Prostate gland (tissue), 2 donors: Measurements from ENCODE around the gene GNA12. TPM values are rescaled to one million over a fixed set of nuclear protein-coding genes. Genes with fewer than 3 reads are reported as not detected.

ENCODE experiments used
- DNase-seq: peaks from one replicate; pipeline ENCODE4 v3.0.0-alpha.2; 2019; ENCODE audit warnings: low spot score
- H3K27ac ChIP-seq, 2 donors: fragments of 200-600 bp; sonication (generic); 2 replicates each; pipeline ENCODE4 v1.5.1; 2017 to 2019
- H3K27me3 ChIP-seq: fragments of 200-600 bp; sonication (generic); replicated peaks from 2 replicates; pipeline ENCODE4 v1.5.1; 2019; ENCODE audit not compliant: insufficient read depth
- H3K36me3 ChIP-seq, 2 donors: fragments of 200-600 bp; sonication (generic); 1 replicate in 1 of 2; 2 replicates in 1 of 2; pipeline versions ENCODE4 v1.5.1 to v1.8.1; 2017 to 2019
- H3K4me1 ChIP-seq: fragments of 200-600 bp; sonication (generic); replicated peaks from 2 replicates; pipeline ENCODE4 v1.5.1; 2019
- H3K4me3 ChIP-seq, 2 donors: fragments of 200-600 bp; sonication (generic); 2 replicates each; pipeline ENCODE4 v1.5.1; 2017 to 2019
- H3K9me3 ChIP-seq: fragments of 200-600 bp; sonication (generic); 2 replicates; pipeline ENCODE4 v1.5.1; 2017
- CTCF ChIP-seq, 4 experiments: fragments of 200-600 bp in 2 of 4; fragments of 450-650 bp in 2 of 4; sonication (generic) in 2 of 4; IDR thresholded peaks; 1 replicate in 3 of 4; 2 replicates in 1 of 4; pipeline ENCODE4 v1.5.1; 2016 to 2019; ENCODE audit warnings: antibody characterized with exemption in 4 of 4, mild to moderate bottlenecking in 2 of 4, moderate library complexity in 2 of 4
- POLR2A ChIP-seq: fragments of 450-650 bp; IDR thresholded peaks from one replicate; pipeline ENCODE4 v1.6.1; 2016; ENCODE audit warnings: antibody characterized with exemption, mild to moderate bottlenecking
- POLR2AphosphoS5 ChIP-seq: sonication (generic); formaldehyde crosslinking; IDR thresholded peaks from one replicate; pipeline ENCODE4 v1.6.1; 2017; ENCODE audit warnings: antibody characterized with exemption
- WGBS: methylation state at CpG from one replicate; pipeline ENCODE4 v1.1.5; 2018; 5-methylcytosine and 5-hydroxymethylcytosine counted together
- intact Hi-C: fragments of 100-400 bp; cut with DNase I; formaldehyde crosslinking; loops from one replicate; pipeline ENCODE4 v1.14.2; 2022
- total RNA-seq, 2 donors: library from RNA; depleted of rRNA; stranded (reverse); fragments of >200 nt; gene quantifications; one replicate each; pipeline ENCODE4 v1.1.0, GENCODE V29; 2016

Gene GNA12
- total RNA-seq, 2 donors from 2014 or later = 22.6 to 102 TPM

GRCh38 chr7:2758673-2759616 lies 85.2 kb downstream of the GNA12 start:
- Histone ChIP-seq H3K4me3 (no peak overlapping the region), H3K27me3 (no peaks in the 10 kb centered on the region), H3K9me3 (no peaks in the 10 kb centered on the region), H3K27ac (peak overlapping the region; percentile 57 to 67), H3K4me1 (peaks cover 5% of the 10 kb centered on the region), H3K36me3 (no peaks in the 10 kb centered on the region)
- TF ChIP-seq POLR2A = no peak
- TF ChIP-seq POLR2AphosphoS5 = no peak
- TF ChIP-seq CTCF (IDR thresholded peaks at IDR 0.05) = no peak
- 90% methylated on average over 18 of the region's 18 CpGs for WGBS
- DNase-seq = no peak
- intact Hi-C loops = no loop called here

- WGBS = 22% methylated on average over 12 of the region's 12 CpGs
- DNase-seq = peak; percentile 43
Observed at GRCh38 chr7:2757904-2758672, 86.0 kb downstream of the GNA12 start.

GRCh38 chr7:2757361-2757903 lies 86.7 kb downstream of the GNA12 start:
- H3K9me3 ChIP-seq = no peaks in the 10 kb centered on the region
- TF ChIP-seq POLR2AphosphoS5 = peak; percentile 57
- no peak for TF ChIP-seq CTCF (IDR thresholded peaks at IDR 0.05)
- DNase-seq = peak; percentile 72
- no peaks in the 10 kb centered on the region for H3K36me3 ChIP-seq
- peaks cover 5% of the 10 kb centered on the region for H3K4me1 ChIP-seq
- 11% methylated on average over 11 of the region's 11 CpGs for WGBS
- peak overlapping the region; percentile 49 to 67 for H3K27ac ChIP-seq
- H3K27me3 ChIP-seq = no peaks in the 10 kb centered on the region
- intact Hi-C loops = no loop called here
- H3K4me3 ChIP-seq = no peak overlapping the region

More at GRCh38 chr7:2757904-2758672, 86.0 kb downstream of the GNA12 start:
- Histone ChIP-seq H3K4me3 (no peak overlapping the region), H3K9me3 (no peaks in the 10 kb centered on the region), H3K27ac (peak overlapping the region; percentile 57 to 67), H3K27me3 (no peaks in the 10 kb centered on the region), H3K36me3 (no peaks in the 10 kb centered on the region), H3K4me1 (peaks cover 5% of the 10 kb centered on the region)
- TF ChIP-seq CTCF (IDR thresholded peaks at IDR 0.05) (no peak), POLR2A (no peak), POLR2AphosphoS5 (peak; percentile 82)
- intact Hi-C loops = no loop called here

DNA sequence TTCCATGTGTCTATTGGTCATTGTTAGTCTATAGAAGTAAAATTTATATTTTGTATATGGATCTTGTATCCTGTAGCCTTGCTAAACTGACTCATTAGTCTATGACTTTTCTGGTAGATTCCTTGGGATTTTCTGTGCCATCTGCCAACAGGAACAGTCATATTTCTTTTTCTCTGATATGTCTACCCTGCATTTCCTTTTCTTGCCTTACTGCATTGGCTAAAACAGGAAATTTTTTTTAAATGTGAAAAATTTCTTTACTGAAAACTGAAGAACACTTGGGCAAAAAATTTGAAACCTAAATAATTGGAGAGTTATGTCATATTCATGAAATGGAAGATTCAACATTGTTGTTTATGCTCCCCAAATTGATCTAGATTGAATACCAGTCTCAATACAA lies 88.6 kb downstream of the GNA12 start:
- no peak for TF ChIP-seq POLR2A
- no peak for TF ChIP-seq POLR2AphosphoS5
- no peak for TF ChIP-seq CTCF (IDR thresholded peaks at IDR 0.05)
- Histone ChIP-seq H3K36me3 (no peaks in the 10 kb centered on the region), H3K4me1 (peaks cover 5% of the 10 kb centered on the region), H3K27ac (no peak overlapping the region), H3K27me3 (no peaks in the 10 kb centered on the region), H3K4me3 (no peak overlapping the region), H3K9me3 (no peaks in the 10 kb centered on the region)
- DNase-seq = no peak
- intact Hi-C loops = no loop called here
